ENCODE results near the gene LAPTM5.

DNA sequence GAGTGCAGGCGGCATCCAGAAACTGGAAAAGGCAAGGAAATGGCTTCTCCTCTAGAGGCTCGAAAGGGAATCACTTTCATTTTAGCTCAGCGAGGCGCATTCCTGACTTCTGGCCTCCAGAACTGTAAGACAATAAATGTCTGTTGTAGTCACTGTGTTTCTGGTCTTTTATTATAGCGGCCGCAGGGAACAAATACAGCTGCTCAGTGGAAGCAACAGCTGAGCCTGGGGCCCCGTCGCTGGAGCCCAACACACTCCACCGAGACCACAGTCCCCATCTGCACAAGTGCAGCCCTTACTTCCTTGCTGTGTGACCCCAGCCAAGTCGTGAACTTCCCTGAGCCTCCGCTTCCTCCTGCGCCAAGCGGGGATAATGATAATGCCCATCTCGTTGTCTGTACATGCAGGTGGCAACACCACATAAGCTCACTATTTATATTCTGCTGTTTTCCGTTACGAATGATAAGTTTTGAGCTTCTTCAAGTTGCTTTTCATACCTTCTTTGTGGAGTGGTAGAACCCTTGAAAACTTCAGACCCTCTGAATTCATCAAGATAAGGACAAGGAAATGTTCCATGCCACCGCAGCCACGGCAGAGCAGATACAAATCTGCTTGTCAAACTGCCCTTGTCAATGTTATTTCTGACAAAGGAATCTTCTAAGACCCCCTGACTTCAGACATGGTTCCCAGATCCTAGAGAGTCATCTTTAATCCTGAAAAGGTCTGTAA is 3.2 kb upstream of the LAPTM5 start:
- TF ChIP-seq TAF1 (IDR thresholded peaks at IDR 0.05; ENCODE audit: borderline replicate concordance, insufficient read depth, low read length), result no peak
- TF ChIP-seq, protein P1, sequence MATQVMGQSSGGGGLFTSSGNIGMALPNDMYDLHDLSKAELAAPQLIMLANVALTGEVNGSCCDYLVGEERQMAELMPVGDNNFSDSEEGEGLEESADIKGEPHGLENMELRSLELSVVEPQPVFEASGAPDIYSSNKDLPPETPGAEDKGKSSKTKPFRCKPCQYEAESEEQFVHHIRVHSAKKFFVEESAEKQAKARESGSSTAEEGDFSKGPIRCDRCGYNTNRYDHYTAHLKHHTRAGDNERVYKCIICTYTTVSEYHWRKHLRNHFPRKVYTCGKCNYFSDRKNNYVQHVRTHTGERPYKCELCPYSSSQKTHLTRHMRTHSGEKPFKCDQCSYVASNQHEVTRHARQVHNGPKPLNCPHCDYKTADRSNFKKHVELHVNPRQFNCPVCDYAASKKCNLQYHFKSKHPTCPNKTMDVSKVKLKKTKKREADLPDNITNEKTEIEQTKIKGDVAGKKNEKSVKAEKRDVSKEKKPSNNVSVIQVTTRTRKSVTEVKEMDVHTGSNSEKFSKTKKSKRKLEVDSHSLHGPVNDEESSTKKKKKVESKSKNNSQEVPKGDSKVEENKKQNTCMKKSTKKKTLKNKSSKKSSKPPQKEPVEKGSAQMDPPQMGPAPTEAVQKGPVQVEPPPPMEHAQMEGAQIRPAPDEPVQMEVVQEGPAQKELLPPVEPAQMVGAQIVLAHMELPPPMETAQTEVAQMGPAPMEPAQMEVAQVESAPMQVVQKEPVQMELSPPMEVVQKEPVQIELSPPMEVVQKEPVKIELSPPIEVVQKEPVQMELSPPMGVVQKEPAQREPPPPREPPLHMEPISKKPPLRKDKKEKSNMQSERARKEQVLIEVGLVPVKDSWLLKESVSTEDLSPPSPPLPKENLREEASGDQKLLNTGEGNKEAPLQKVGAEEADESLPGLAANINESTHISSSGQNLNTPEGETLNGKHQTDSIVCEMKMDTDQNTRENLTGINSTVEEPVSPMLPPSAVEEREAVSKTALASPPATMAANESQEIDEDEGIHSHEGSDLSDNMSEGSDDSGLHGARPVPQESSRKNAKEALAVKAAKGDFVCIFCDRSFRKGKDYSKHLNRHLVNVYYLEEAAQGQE (IDR thresholded peaks at IDR 0.05; ENCODE audit: insufficient read depth in 1 of 2, low read depth in 2 of 2, low read length in 2 of 2), result no peak
